GM19452 (cell line): ENCODE results near the gene FBXW8.

Source experiments
- ATAC-seq: cut with Tn5 transposase; IDR thresholded peaks from one replicate; pipeline ENCODE4 v1.9.1; 2021; ENCODE audit not compliant: unreplicated experiment

Gene FBXW8

DNA sequence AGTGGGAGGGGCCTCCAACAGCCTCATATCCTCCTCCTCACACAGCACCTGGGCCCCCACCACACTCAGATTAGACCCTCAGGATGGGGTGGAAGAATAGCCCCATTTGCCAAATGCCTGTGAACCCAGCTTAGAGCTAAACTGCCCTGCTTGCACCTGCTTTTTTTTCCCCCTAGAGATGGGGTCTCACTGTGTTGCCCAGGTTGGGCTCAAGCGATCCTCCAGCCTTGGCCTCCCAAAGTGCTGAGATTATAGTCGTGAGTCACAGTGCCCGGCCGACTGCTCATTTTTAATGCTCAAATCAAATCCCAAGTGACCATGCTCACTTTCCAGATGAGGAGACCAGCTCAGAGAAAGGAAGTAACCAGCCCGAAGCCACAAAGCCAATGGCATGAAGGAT lies 161.4 kb downstream of the FBXW8 start:
- ATAC-seq = no peak

DNA sequence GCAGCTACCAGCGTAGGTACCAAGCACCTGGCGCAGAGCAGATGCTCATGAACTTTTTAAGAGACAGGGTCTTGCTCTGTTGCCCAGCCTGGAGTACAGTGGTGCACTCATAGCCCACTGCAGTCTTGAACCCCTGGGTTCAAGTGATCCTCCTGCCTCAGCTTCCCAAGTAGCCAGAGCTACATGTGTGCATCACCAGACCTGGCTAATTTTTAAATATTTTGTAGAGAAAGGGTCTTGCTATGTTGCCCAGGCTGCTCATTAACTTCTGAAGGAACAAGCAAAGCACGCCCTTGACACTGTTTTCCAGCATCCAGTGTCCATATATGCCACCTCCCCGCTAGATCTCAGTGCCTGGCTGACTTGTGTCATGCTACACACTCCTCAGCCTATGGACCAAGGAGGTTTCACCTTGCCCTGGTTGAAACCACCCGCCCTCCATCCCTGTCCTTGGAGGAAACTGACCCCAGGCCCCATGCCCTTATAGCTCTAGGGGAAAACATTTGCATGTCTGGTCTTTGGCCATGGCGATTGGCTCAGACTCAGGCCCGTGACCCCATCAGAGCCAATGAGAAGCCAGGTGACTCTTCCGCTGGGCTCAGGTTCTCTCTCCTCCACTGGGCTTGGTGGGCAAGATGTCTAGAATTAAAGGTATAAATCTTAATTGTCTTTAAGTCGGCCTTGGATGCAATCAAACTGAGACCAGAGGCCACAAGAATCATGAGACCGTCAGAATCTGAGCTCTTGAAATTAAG lies 162.2 kb downstream of the FBXW8 start:
- ATAC-seq = no peak

DNA sequence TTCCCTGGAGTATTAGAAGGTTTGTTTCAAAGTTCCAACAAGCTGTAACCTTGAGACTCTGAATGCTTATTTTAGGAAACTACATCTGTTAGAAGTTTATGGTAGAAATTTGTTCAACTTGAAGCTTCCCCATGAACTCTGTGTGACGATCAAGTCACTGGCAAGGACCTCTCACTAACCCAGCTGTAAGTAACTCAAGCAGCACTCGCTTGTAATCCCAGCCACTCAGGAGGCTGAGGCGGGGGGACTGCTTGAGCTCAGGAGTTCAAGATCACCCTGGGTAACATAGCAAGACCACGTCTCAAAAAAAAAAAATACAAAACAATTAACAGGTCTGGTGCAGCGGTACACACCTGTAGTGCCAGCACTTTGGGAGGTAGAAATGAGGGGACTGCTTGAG lies 162.9 kb downstream of the FBXW8 start:
- ATAC-seq = no peak

DNA sequence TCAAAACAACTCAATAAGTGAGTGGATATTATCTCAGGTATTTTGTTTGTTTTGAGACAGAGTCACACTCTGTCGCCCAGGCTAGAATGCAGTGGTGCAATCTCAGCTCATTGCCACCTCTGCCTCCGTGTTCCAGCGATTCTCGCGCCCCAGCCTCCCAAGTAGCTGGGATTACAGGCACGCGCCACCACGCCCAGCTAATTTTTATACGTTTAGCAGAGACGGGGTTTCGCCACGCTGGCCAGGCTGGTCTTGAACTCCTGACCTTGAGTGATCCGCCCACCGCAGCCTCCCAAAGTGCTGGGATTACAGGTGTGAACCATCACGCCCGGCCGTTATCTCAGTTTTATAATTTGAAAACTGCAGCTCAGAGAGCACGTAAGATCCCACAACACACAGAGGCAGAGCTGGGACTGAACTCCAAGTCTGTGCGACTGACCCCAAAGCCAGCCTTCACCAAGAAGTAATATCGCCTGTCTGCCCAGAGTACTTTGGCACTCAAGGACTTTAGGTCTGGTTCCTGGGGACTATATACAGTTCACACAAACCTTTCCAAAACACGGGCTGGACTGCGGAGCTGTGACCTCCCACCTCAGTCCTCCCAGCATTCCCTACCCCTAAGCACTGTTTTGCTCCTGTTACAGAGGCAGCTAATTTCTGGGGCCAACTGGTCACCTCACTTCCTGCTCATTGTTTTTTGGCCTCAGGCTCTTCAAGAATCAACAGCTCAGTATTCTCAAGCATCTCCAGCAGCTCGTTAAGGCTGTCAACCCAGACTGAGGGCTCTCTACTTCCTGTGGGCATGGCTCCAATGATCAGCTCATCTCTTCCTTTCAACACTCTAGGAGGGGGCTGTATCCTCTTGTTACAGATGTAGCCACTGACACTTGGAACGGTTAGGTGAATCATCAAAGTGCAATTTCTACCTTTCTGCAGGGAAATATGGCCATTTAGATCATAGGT lies 165.9 kb downstream of the FBXW8 start:
- ATAC-seq = no peak

DNA sequence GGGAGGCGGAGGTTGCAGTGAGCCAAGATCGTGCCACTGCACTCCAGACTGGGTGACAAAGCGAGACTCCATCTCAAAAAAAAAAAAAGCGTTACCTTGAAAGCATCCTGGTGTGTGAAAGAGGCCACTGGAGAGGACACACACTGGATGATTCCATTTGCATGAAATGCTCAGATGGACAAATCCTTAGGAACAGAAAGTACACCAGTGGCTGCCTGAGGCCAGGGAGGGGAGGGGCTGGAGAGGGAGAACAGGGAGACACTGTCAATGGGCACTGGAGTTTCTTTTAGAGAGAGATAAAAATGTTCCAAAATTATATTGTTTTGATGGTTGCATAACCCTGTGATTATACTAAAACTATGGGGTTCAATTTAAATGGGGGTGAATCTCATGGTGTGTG lies 168.7 kb downstream of the FBXW8 start:
- no peak for ATAC-seq

DNA sequence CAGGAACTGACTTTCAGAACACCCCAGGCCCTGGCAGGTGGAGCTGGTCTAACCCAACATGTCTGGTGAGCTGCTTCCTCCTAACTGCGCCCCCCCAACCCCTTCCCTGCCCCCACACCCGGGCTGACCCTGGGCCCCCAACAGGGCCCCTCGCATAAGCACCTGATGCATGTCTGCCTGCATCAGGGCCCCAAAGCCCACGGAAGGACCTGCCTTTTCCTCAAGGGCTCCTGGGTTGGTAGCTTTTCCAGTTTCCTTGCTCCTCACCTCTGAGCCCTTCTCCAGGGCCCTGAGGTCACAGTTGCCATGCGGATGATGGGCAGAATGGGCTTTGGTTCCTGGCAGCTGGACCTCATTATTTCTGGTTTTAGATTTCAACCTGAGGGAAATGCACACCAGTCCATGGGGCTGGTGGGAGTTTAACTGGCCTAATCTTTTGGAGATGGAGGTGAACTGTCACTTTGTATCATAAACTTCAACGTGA lies 170.0 kb downstream of the FBXW8 start:
- no peak for ATAC-seq
